ENCODE data around the gene ZNF98.

The ZNF98 gene

GRCh38 chr19:22427960-22428913, 6.1 kb upstream of the ZNF98 start:
- H3K4me3 ChIP-seq (replicated peaks; ENCODE audit: insufficient read depth, low read length) = no peak overlapping the region
- TF ChIP-seq POLR2AphosphoS5 (IDR thresholded peaks at IDR 0.05; ENCODE audit: low read depth) (no peak), GABPA (IDR thresholded peaks at IDR 0.05; ENCODE audit: low read depth) (no peak), SPI1 (IDR thresholded peaks at IDR 0.05; ENCODE audit: borderline replicate concordance, low read depth) (no peak)
- TF ChIP-seq, protein P1, sequence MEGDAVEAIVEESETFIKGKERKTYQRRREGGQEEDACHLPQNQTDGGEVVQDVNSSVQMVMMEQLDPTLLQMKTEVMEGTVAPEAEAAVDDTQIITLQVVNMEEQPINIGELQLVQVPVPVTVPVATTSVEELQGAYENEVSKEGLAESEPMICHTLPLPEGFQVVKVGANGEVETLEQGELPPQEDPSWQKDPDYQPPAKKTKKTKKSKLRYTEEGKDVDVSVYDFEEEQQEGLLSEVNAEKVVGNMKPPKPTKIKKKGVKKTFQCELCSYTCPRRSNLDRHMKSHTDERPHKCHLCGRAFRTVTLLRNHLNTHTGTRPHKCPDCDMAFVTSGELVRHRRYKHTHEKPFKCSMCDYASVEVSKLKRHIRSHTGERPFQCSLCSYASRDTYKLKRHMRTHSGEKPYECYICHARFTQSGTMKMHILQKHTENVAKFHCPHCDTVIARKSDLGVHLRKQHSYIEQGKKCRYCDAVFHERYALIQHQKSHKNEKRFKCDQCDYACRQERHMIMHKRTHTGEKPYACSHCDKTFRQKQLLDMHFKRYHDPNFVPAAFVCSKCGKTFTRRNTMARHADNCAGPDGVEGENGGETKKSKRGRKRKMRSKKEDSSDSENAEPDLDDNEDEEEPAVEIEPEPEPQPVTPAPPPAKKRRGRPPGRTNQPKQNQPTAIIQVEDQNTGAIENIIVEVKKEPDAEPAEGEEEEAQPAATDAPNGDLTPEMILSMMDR (IDR thresholded peaks at IDR 0.05; ENCODE audit: insufficient read depth, low read length) = no peak
- TF ChIP-seq, protein P2, sequence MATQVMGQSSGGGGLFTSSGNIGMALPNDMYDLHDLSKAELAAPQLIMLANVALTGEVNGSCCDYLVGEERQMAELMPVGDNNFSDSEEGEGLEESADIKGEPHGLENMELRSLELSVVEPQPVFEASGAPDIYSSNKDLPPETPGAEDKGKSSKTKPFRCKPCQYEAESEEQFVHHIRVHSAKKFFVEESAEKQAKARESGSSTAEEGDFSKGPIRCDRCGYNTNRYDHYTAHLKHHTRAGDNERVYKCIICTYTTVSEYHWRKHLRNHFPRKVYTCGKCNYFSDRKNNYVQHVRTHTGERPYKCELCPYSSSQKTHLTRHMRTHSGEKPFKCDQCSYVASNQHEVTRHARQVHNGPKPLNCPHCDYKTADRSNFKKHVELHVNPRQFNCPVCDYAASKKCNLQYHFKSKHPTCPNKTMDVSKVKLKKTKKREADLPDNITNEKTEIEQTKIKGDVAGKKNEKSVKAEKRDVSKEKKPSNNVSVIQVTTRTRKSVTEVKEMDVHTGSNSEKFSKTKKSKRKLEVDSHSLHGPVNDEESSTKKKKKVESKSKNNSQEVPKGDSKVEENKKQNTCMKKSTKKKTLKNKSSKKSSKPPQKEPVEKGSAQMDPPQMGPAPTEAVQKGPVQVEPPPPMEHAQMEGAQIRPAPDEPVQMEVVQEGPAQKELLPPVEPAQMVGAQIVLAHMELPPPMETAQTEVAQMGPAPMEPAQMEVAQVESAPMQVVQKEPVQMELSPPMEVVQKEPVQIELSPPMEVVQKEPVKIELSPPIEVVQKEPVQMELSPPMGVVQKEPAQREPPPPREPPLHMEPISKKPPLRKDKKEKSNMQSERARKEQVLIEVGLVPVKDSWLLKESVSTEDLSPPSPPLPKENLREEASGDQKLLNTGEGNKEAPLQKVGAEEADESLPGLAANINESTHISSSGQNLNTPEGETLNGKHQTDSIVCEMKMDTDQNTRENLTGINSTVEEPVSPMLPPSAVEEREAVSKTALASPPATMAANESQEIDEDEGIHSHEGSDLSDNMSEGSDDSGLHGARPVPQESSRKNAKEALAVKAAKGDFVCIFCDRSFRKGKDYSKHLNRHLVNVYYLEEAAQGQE (IDR thresholded peaks at IDR 0.05; ENCODE audit: insufficient replicate concordance, low read depth) = no peak
- H3K27me3 ChIP-seq (ENCODE audit: insufficient read depth, poor library complexity, severe bottlenecking) = no peaks in the 10 kb centered on the region
- H3K27ac ChIP-seq (replicated peaks) = no peak overlapping the region
- DNase-seq (ENCODE audit: low read depth in 1 of 2, low spot score in 1 of 2) = no peak

DNA sequence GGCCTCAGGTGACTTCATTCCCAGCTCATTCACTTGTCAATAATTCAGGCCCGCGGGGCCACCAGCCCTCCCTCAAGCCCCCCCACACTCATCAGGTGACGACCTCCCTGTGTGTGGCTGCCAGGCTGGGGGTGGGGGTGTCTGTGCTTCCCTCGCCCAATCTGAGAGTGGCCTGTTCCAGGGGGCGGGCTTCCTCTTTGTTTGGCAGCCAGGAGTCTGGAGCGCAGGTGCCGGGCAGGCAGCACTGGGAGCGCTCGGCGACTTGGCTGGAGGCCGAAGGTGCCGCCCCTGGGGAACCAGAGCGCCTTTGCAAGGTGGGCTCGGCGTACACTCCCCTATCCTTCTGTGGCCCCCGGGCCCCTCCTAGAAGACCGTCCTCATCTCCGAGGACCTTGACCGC, 5.4 kb upstream of the ZNF98 start:
- no peak overlapping the region for H3K4me3 ChIP-seq (replicated peaks; ENCODE audit: insufficient read depth, low read length)
- TF ChIP-seq SPI1 (IDR thresholded peaks at IDR 0.05; ENCODE audit: borderline replicate concordance, low read depth) = no peak
- no peak for TF ChIP-seq GABPA (IDR thresholded peaks at IDR 0.05; ENCODE audit: low read depth)
- no peak for TF ChIP-seq POLR2AphosphoS5 (IDR thresholded peaks at IDR 0.05; ENCODE audit: low read depth)
- TF ChIP-seq, protein P2 (IDR thresholded peaks at IDR 0.05; ENCODE audit: insufficient replicate concordance, low read depth) = no peak
- TF ChIP-seq, protein P1 (IDR thresholded peaks at IDR 0.05; ENCODE audit: insufficient read depth, low read length) = no peak
- no peak for DNase-seq (ENCODE audit: low read depth in 1 of 2, low spot score in 1 of 2)
- no peaks in the 10 kb centered on the region for H3K27me3 ChIP-seq (ENCODE audit: insufficient read depth, poor library complexity, severe bottlenecking)
- H3K27ac ChIP-seq (replicated peaks) = no peak overlapping the region

GRCh38 chr19:22426901-22427300, 4.8 kb upstream of the ZNF98 start:
- Histone ChIP-seq H3K27ac (replicated peaks) (no peak overlapping the region), H3K4me3 (replicated peaks; ENCODE audit: insufficient read depth, low read length) (no peak overlapping the region), H3K27me3 (ENCODE audit: insufficient read depth, poor library complexity, severe bottlenecking) (no peaks in the 10 kb centered on the region)
- no peak for DNase-seq (ENCODE audit: low read depth in 1 of 2, low spot score in 1 of 2)
- TF ChIP-seq GABPA (IDR thresholded peaks at IDR 0.05; ENCODE audit: low read depth) (no peak), SPI1 (IDR thresholded peaks at IDR 0.05; ENCODE audit: borderline replicate concordance, low read depth) (no peak)
- TF ChIP-seq, protein P2 (IDR thresholded peaks at IDR 0.05; ENCODE audit: insufficient replicate concordance, low read depth) = no peak

Measured in HL-60 (cell line).